ENCODE data around the gene DXO. TPM values are rescaled to one million over a fixed set of nuclear protein-coding genes. Genes with fewer than 3 reads are reported as not detected.
A peak's percentile ranks its signal among the peaks of the same experiment; 100 is the strongest.

DXO gene
- total and polyA plus RNA-seq, 2 of the 13 experiments (the other 11 are each of a cell fraction or from before 2014, with no cell fraction given), result 18.6 to 26.2 TPM

GRCh38 chr6:31972709-31973350, 892 bp upstream of the DXO start (continued):
- TF ChIP-seq ZSCAN31 (CRISPR knock-in tag; IDR thresholded peaks at IDR 0.05; ENCODE audit: low read depth), result no peak
- no peak for TF ChIP-seq ONECUT2 (CRISPR knock-in tag; IDR thresholded peaks at IDR 0.05)
- TF ChIP-seq RELA (CRISPR knock-in tag; IDR thresholded peaks at IDR 0.05), result no peak
- no peak; the same call in 1 of the 2 replicates for TF ChIP-seq ZBTB44 (CRISPR knock-in tag; IDR thresholded peaks at IDR 0.05)
- no peak for TF ChIP-seq FOXP4 (CRISPR knock-in tag; IDR thresholded peaks at IDR 0.05)
- no peak for TF ChIP-seq DMAP1 (CRISPR knock-in tag; IDR thresholded peaks at IDR 0.05)
- TF ChIP-seq ZNF543 (CRISPR knock-in tag; IDR thresholded peaks at IDR 0.05), result peak; percentile 18; the same call in 1 of the 2 replicates
- TF ChIP-seq ZNF609 (CRISPR knock-in tag; IDR thresholded peaks at IDR 0.05; ENCODE audit: borderline replicate concordance), result 0 out of 2 replicates have a peak, but pooled peaks have one; percentile 10
- 0 out of 2 replicates have a peak, but pooled peaks have one; percentile 65 for TF ChIP-seq HOXD1 (CRISPR knock-in tag; IDR thresholded peaks at IDR 0.05)
- TF ChIP-seq ZNF12 (CRISPR knock-in tag; IDR thresholded peaks at IDR 0.05), result no peak
- 0 out of 2 replicates have a peak, but pooled peaks have one; percentile 2 for TF ChIP-seq ZFP62 (CRISPR knock-in tag; IDR thresholded peaks at IDR 0.05)
- TF ChIP-seq ZNF407 (CRISPR knock-in tag; IDR thresholded peaks at IDR 0.05; ENCODE audit: not compliant biosample characterization), result peak; percentile 13

Measured in HepG2 (cell line).